GM12878 (cell line): Measurements from ENCODE around the gene PROX2. TPM values are rescaled to one million over a fixed set of nuclear protein-coding genes. Genes with fewer than 3 reads are reported as not detected.

Experiments used
- CBX3 ChIP-seq: fragments of 200-600 bp; sonication (generic); IDR thresholded peaks from 2 replicates; pipeline ENCODE4 v1.6.1; 2016; ENCODE audit warnings: low read depth, borderline replicate concordance
- E2F4 ChIP-seq: IDR thresholded peaks from 2 replicates; pipeline ENCODE4 v1.6.1; 2012; ENCODE audit warnings: low read depth, low read length, improper control_type of control experiment
- EP300 ChIP-seq, 2 experiments: fragments of 150-350 bp in 1 of 2; IDR thresholded peaks; 2 replicates each; pipeline ENCODE4 v1.6.1; 2011 to 2012; ENCODE audit warnings: low read depth in 2 of 2, low read length in 2 of 2, borderline replicate concordance in 1 of 2, improper control_type of control experiment in 1 of 2, inconsistent platforms in 1 of 2; ENCODE audit not compliant: control insufficient read depth in 1 of 2
- ESRRA ChIP-seq: IDR thresholded peaks from 2 replicates; pipeline ENCODE4 v1.6.1; 2012; ENCODE audit warnings: mild to moderate bottlenecking, low read length, improper control_type of control experiment
- ETV6 ChIP-seq, 2 experiments: fragments of 450-650 bp in 1 of 2; IDR thresholded peaks in 1 of 2; conservative IDR thresholded peaks in 1 of 2; 2 replicates each; pipeline ENCODE4 v1.6.1; 2014; ENCODE audit warnings: antibody characterized with exemption in 1 of 2, borderline replicate concordance in 1 of 2, low read depth in 1 of 2, mild to moderate bottlenecking in 1 of 2, moderate library complexity in 1 of 2
- IKZF2 ChIP-seq, 2 experiments: fragments of 450-650 bp; IDR thresholded peaks; 2 replicates each; pipeline ENCODE4 v1.6.1; 2017; ENCODE audit warnings: mild to moderate bottlenecking in 2 of 2, moderate library complexity in 2 of 2
- IRF3 ChIP-seq: fragments of 450-650 bp; IDR thresholded peaks from 2 replicates; pipeline ENCODE4 v1.6.1; 2014; ENCODE audit warnings: mild to moderate bottlenecking
- JUNB ChIP-seq: IDR thresholded peaks from 2 replicates; pipeline ENCODE4 v1.6.1; 2016; ENCODE audit warnings: antibody characterized with exemption, mild to moderate bottlenecking
- NBN ChIP-seq: fragments of 450-650 bp; IDR thresholded peaks from 2 replicates; pipeline ENCODE4 v1.6.1; 2016
- NFYA ChIP-seq: IDR thresholded peaks from 2 replicates; pipeline ENCODE4 v1.6.1; 2011; ENCODE audit warnings: low read depth, mild to moderate bottlenecking, low read length, improper control_type of control experiment, borderline replicate concordance
- PML ChIP-seq: IDR thresholded peaks from 2 replicates; pipeline ENCODE4 v1.6.1; 2012; ENCODE audit warnings: low read length, inconsistent platforms
- RELB ChIP-seq: fragments of 450-650 bp; IDR thresholded peaks from 2 replicates; pipeline ENCODE4 v1.6.1; 2017; ENCODE audit warnings: low read depth, mild to moderate bottlenecking, moderate library complexity
- RFX5 ChIP-seq: IDR thresholded peaks from 2 replicates; pipeline ENCODE4 v1.6.1; 2011; ENCODE audit warnings: low read depth, low read length, improper control_type of control experiment
- RUNX3 ChIP-seq: IDR thresholded peaks from 2 replicates; pipeline ENCODE4 v1.6.1; 2012; ENCODE audit warnings: low read length, inconsistent platforms
- TCF7 ChIP-seq: IDR thresholded peaks from 2 replicates; pipeline ENCODE4 v1.6.1; 2014; ENCODE audit warnings: antibody characterized with exemption, borderline replicate concordance
- ZBTB40 ChIP-seq: fragments of 450-650 bp; IDR thresholded peaks from 2 replicates; pipeline ENCODE4 v1.6.1; 2016; ENCODE audit warnings: mild to moderate bottlenecking, moderate library complexity, borderline replicate concordance
- polyA plus RNA-seq, 11 experiments: library from polyadenylated mRNA; depleted of rRNA in 4 of 11; unstranded in 6 of 11; stranded (reverse) in 5 of 11; fragments of >200 nt; fragmentation: Nextera tagmentation in 4 of 11; fragmentation: Illumina TruSeq in 1 of 11; extraction: Ambion mirVana in 4 of 11; extraction: Trizol in 1 of 11; gene quantifications; 1 replicate in 1 of 11; 2 replicates in 10 of 11; pipeline versions ENCODE4 v1.2.1 to v1.2.3, GENCODE V29; 2011 to 2016; ENCODE audit warnings: inconsistent platforms in 2 of 11, missing spikeins in 2 of 11, low read depth in 1 of 11
- total RNA-seq, 4 experiments: library from RNA; depleted of rRNA in 3 of 4; stranded (reverse); fragments of >200 nt in 3 of 4; fragmentation: Illumina TruSeq in 1 of 4; extraction: Trizol in 1 of 4; gene quantifications; 2 replicates each; pipeline versions ENCODE4 v1.2.1 to v1.2.3, GENCODE V29; 2013 to 2021

PROX2 gene
- total and polyA plus RNA-seq, 10 of the 15 experiments (the other 5 are each of a cell fraction or from before 2014, with no cell fraction given): 0.04 to 0.42 (median 0.19) TPM

GRCh38 chr14:74841230-74842207 lies 34.4 kb downstream of the PROX2 start (continued):
- no peak for TF ChIP-seq ZBTB40
- TF ChIP-seq PML: peak; percentile 64
- peak; percentile 85 to 88 for TF ChIP-seq IKZF2 (IDR thresholded peaks at IDR 0.05)
- peak; percentile 13; the same call in 1 of the 2 replicates for TF ChIP-seq RFX5
- TF ChIP-seq E2F4: no peak
- TF ChIP-seq TCF7: peak; percentile 77
- peak; percentile 67 for TF ChIP-seq JUNB
- TF ChIP-seq CBX3: no peak
- no peak for TF ChIP-seq NFYA
- TF ChIP-seq ESRRA: no peak
- TF ChIP-seq ETV6 (conservative IDR thresholded peaks at IDR 0.05 in 1 of 2, IDR thresholded peaks at IDR 0.05 in 1 of 2; ENCODE audit: borderline replicate concordance in 1 of 2, low read depth in 1 of 2): peak in 1 of 2 experiments; percentile 87; a peak in 2 of 4 replicates
- TF ChIP-seq IRF3: no peak
- TF ChIP-seq RUNX3: peak; percentile 87
- TF ChIP-seq EP300 (IDR thresholded peaks at IDR 0.05; ENCODE audit: borderline replicate concordance in 1 of 2, control insufficient read depth in 1 of 2, low read depth in 2 of 2, low read length in 2 of 2): peak; percentile 47 to 74; a peak in 3 of 4 replicates
- peak; percentile 77 for TF ChIP-seq NBN
- TF ChIP-seq RELB: peak; percentile 69
